ENCODE measurements around the gene TBKBP1.

Gene TBKBP1

GRCh38 chr17:47726796-47727703 is 33.1 kb downstream of the TBKBP1 start:
- no peak for DNase-seq (ENCODE audit: extremely low spot score)
- CTCF ChIA-PET = interaction anchor here (1.0 to 7.0 kb wide), 3 partner anchors 10 to 30 kb away, joined by 3 to 72 read pairs (median 8); no protein-coding TSS in a partner anchor
- no peak for TF ChIP-seq CTCF (IDR thresholded peaks at IDR 0.05; ENCODE audit: control extremely low read depth, extremely low read depth, low read depth, missing control alignments)
- POLR2A ChIA-PET = interaction anchor here (0.5 kb wide), 1 partner anchor 28 kb away, joined by 4 read pairs; no protein-coding TSS in a partner anchor

GRCh38 chr17:47727704-47728036 is 33.7 kb downstream of the TBKBP1 start:
- ChIA-PET CTCF (interaction anchor here (1.0 to 7.0 kb wide), 3 partner anchors 10 to 30 kb away, joined by 3 to 72 read pairs (median 6); no protein-coding TSS in a partner anchor), POLR2A (no interaction called here)
- no peak for DNase-seq (ENCODE audit: extremely low spot score)
- TF ChIP-seq CTCF (IDR thresholded peaks at IDR 0.05; ENCODE audit: control extremely low read depth, extremely low read depth, low read depth, missing control alignments) = no peak

- no peak for DNase-seq (ENCODE audit: extremely low spot score)
- POLR2A ChIA-PET = interaction anchor here (0.6 kb wide), 1 partner anchor 175 kb away, joined by 3 read pairs; no protein-coding TSS in a partner anchor
- TF ChIP-seq CTCF (IDR thresholded peaks at IDR 0.05; ENCODE audit: control extremely low read depth, extremely low read depth, low read depth, missing control alignments) = no peak
- CTCF ChIA-PET = interaction anchor here (1.0 to 7.0 kb wide), 3 partner anchors 11 to 30 kb away, joined by 3 to 72 read pairs (median 6); no protein-coding TSS in a partner anchor
These were observed 34.4 kb downstream of the TBKBP1 start for GRCh38 chr17:47728214-47728877.

GRCh38 chr17:47729476-47729875 is 35.5 kb downstream of the TBKBP1 start:
- POLR2A ChIA-PET = no interaction called here
- CTCF ChIA-PET = interaction anchor here (1.0 to 7.0 kb wide), 3 partner anchors 12 to 25 kb away, joined by 3 to 72 read pairs (median 3); no protein-coding TSS in a partner anchor
- no peak for DNase-seq (ENCODE audit: extremely low spot score)
- no peak for TF ChIP-seq CTCF (IDR thresholded peaks at IDR 0.05; ENCODE audit: control extremely low read depth, extremely low read depth, low read depth, missing control alignments)

- DNase-seq (ENCODE audit: extremely low spot score) = no peak
- TF ChIP-seq CTCF (IDR thresholded peaks at IDR 0.05; ENCODE audit: control extremely low read depth, extremely low read depth, low read depth, missing control alignments) = no peak
- ChIA-PET POLR2A (no interaction called here), CTCF (interaction anchor here (1.6 to 7.0 kb wide), 3 partner anchors 14 to 26 kb away, joined by 3 to 72 read pairs (median 15); no protein-coding TSS in a partner anchor)
These were observed 36.7 kb downstream of the TBKBP1 start for GRCh38 chr17:47730681-47731080.

GRCh38 chr17:47731396-47731795 is 37.4 kb downstream of the TBKBP1 start:
- TF ChIP-seq CTCF (IDR thresholded peaks at IDR 0.05; ENCODE audit: control extremely low read depth, extremely low read depth, low read depth, missing control alignments) = no peak
- POLR2A ChIA-PET = no interaction called here
- no peak for DNase-seq (ENCODE audit: extremely low spot score)
- CTCF ChIA-PET = interaction anchor here (2.6 to 7.0 kb wide), 3 partner anchors 14 to 33 kb away, joined by 15 to 72 read pairs (median 31); no protein-coding TSS in a partner anchor
